G401 (cell line): ENCODE measurements around the gene IL2RA. TPM values are rescaled to one million over a fixed set of nuclear protein-coding genes. Genes with fewer than 3 reads are reported as not detected.
"Not testable (repeated sequence)": the region's sequence is repeated elsewhere in the genome, so short reads cannot be mapped to it uniquely, and the experiment has no call there.

Experiments
- DNase-seq: peaks from one replicate; pipeline ENCODE4 v3.0.0-alpha.2; 2015; ENCODE audit warnings: low spot score
- in situ Hi-C: cut with HindIII; loops from 2 replicates; pipeline ENCODE4 v1.10.0; 2016; ENCODE audit warnings: low sequenced_read_pairs, mixed read lengths
- total RNA-seq: library from RNA; depleted of rRNA; stranded (reverse); fragments of >200 nt; shearing (Covaris generic); gene quantifications from 2 replicates; pipeline ENCODE4 v1.2.3, GENCODE V29; 2014

The IL2RA gene
- total RNA-seq, 1 experiment from 2014 or later: not detected

DNA sequence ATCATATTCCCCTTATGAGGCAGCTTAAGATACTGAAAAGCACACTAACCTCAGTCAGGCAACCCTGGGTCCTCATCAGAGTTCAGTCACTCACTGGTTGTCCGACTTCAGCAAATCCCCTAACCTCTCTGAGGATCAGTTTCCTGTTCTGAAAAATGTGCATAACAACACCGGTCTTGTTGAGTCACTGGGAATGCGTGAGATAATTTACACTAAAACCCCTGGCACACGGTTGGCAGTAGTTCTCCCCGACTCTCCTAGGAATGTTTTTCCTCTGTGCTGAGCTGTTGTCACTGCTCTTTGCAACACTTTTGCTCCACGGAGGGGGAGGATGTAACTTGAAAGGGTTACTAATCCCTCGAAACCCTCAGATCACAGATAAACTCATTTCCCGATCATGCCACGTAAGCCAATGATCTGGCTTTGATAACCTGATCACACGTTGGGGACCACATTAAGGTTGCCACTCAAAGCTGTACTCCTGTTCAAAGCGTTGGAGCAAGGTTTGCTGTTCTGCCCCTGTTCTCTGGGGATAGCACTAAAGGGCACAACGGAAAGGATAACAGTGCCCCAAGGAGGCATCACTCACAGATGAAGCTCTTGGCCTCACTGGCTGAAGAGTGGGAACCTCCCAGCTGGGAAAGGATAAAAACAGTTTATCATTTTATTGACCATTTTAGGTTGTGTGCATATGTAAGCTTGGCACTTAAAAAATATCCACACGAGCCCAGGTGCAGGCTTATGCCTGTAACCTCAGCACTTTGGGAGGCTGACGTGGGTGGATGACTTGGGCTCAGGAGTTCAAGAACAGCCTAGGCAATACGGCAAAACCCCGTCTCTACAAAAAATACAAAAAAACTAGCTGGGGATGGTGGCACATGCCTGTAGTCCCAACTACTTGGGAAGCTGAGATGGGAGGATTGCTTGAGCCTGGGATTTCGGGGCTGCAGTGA lies 21.6 kb upstream of the IL2RA start:
- DNase-seq: no peak
- in situ Hi-C loops: no loop called here

GRCh38 chr10:6082496-6083395 lies 20.6 kb upstream of the IL2RA start:
- no peak for DNase-seq
- in situ Hi-C loops: no loop called here

DNA sequence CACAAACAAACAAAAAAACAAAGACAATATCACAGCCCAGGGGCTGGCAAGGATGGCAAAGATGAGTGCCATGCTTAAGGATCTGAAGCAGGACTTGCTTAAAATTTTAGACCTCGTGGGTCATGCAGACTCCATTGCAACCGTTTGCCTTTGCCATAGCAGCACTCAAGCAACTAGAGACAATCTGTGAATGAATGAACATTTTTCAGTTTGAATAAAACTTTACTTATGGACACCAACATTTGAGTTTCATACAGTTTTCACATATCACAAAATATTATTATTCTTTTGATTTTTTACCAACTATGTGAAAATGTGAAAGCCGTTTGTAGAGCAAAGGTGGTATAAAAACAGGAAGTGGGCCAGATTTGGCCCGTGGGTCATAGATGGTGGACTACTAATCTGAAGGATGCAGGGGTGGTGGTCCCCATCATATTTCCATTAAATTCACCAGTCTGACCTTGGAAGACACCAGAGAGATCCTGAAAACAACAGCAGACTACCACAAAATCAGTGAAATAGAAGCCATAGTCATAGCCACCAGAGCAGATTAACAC lies 18.3 kb upstream of the IL2RA start:
- in situ Hi-C loops: no loop called here
- no peak for DNase-seq

DNA sequence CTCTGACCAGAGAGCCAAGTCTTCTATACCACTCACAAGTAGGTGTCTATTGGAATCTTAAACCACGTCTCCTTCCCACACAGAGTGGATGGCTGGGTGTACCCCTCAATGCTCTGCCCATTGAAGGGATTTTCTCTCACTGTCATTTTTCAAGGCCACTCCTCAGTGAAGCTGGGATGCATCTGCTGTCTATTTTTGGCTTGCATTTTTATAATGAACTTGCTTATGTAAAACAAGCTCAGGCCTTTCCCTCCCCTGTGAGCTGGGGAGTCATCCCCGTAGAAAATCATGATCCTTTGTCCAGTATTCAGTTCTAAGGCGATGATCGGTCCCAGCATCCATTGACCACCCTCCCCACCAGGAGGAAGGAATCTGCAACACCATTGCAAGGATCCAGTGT lies 16.9 kb upstream of the IL2RA start:
- no peak for DNase-seq
- in situ Hi-C loops: no loop called here

- DNase-seq: no peak
- in situ Hi-C loops: no loop called here
These were observed 15.0 kb upstream of the IL2RA start for GRCh38 chr10:6077071-6077675.

DNA sequence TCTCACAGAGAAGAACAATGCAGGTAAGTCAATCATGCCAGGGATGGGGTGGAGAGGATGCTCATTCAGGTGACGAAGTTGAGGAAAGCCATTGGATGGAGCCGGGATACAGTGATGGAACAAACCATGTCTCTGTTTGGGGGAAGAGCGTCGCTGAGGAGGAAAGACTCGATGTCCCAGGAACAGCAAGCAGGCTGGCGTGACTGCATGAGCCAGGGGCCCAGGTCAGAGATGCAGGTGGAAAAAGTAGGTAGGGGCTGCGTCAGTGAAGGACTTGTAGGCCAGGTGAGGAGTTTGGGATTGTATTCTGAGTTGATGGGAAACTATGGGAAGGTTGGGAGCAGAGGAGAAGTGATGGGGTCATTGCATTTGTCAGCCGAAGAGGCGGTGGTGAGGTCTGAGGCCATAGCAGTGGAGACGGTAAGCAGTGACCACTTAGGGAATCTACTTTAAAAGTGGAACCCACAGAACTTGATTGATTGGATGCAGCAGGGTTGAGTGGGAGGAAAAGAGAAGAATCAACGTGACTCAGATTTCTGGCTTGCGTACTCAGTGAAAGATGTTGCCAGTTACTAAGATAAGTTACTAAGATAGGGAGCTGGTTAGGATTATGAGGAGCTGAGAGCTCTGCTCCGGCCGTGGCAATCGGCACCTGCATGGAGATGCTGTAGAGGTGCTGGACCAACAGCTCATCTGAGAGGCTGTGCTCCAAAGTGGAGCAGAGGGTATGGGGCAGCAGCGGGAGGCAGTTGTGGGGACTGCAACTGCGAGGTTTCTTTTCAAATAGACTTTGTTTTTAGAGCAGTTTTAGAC lies 12.5 kb upstream of the IL2RA start:
- DNase-seq: no peak
- in situ Hi-C loops: no loop called here

- in situ Hi-C loops: no loop called here
- DNase-seq: no peak
These were observed 10.2 kb upstream of the IL2RA start for GRCh38 chr10:6072215-6072934.

GRCh38 chr10:6071181-6072175 lies 9.3 kb upstream of the IL2RA start:
- DNase-seq: no peak
- in situ Hi-C loops: no loop called here

DNA sequence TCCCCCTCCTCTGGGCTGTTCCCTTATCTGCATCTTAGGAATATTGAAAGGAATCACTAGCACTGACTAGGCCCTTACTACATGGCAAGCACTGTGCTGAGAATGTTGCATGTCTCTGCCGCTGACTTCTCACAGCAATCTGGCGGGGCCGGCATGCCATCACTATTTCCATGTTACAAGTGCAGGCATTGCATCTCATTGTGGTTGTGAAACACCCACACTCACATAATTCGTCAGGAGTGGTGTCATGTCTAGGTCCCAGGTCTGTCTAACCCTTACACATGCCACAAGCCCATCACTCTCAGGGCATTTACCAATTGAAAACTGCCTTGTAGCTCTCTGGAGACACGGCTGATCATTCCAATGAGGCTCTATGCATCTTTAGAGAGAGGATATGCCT lies 8.5 kb upstream of the IL2RA start:
- DNase-seq: no peak
- in situ Hi-C loops: no loop called here

DNA sequence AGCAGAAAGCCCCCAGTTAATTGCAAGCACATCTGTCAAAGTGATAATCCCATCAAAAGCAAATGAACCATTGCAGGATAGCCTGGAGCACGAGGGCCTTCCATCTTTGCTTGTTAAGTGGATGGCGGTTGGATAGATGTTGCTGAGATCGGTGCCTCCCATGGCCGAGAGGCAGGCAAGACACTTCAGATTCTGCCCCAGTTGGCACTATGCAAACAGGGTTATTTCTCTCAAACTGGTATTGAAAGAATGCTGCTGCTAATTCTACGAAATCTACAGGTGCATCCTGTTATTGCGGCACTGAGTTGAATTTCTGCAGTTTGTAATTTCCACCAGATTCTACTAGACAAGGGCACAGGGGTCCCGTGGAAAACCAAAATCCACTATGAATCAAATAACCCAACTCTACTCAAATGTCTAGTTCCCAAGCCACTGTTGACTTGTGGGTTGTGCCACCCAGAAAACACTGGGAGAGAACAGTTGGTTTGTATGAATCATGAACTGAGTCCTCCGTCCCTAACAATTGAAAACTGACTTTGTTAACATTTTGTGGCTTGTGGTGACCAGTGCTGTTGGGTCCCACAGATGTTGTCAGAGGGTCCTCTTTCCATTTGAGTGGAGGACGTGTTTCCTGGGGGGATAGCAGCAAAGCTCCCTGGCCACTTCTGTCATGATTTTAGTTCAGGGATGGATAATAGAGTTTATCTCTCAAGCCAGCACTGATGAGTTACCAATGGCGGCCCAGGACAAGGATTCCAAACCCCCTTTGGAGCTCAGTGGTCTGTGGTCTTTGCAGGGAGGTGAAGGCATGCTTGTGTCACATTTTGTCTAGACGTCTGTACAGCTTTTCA lies 7.1 kb upstream of the IL2RA start:
- in situ Hi-C loops: no loop called here
- no peak for DNase-seq

- no peak for DNase-seq
- in situ Hi-C loops: no loop called here
These were observed 6.3 kb upstream of the IL2RA start for GRCh38 chr10:6068422-6068821.

DNA sequence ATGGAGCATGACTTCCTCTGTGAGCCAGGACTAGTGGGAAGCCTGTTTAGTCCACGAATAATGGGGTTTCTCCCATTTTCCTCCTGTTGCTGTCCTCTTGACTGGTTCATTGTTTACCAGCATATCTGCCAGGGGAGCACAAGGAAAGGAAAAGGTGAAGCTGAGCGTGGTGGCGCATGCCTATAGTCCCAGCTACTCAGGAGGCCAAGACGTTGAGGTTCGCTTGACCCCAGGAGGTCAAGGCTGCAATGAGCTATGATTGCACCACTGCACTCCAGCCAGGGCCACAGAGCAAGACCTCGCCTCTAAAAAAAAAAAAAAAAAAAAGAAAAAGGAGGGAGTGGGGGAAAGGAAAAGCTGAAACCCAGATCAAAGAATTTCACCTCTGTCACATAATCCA lies 5.8 kb upstream of the IL2RA start:
- in situ Hi-C loops: no loop called here
- no peak for DNase-seq

GRCh38 chr10:6067457-6067856 lies 5.3 kb upstream of the IL2RA start:
- no peak for DNase-seq
- in situ Hi-C loops: no loop called here

DNA sequence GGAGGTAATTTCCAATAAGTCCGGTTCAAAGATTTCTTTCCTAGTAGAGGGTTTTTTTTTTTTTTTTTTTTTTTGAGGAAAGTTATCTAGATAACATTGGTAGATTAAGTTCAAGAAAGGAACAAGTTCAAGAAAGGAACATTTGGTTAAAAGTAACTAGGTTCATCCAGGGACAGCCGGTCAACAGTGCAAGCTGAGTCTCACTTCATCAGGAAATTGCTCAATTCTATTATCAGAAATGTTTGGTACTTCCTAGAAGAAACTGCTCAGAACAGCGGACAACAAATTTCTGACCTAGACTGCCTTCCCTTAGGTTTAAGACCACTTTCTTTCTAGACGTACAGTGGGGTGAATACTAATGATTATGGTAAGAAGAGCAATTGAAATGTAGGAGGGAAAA lies 3.7 kb upstream of the IL2RA start:
- DNase-seq: no peak
- in situ Hi-C loops: no loop called here

GRCh38 chr10:6065406-6065805 lies 3.2 kb upstream of the IL2RA start:
- in situ Hi-C loops: no loop called here

GRCh38 chr10:6064726-6065125 lies 2.6 kb upstream of the IL2RA start:
- DNase-seq, in situ Hi-C loops: not testable (repeated sequence)

More at GRCh38 chr10:6065406-6065805, 3.2 kb upstream of the IL2RA start:
- no peak for DNase-seq
